PC-9 (cell line): ENCODE data around the gene SGMS1. TPM values are rescaled to one million over a fixed set of nuclear protein-coding genes. Genes with fewer than 3 reads are reported as not detected.
A peak's percentile ranks its signal among the peaks of the same experiment; 100 is the strongest.

Experiments
- BruUV-seq: library from RNA; stranded (reverse); fragments of 400-500 nt; replicated peaks from 2 replicates; lab custom pipeline; 2021; lab: Mats Ljungman, UMichigan
- CTCF ChIA-PET: fragments of 300-600 bp; sonication (Branson Sonifier 250); formaldehyde crosslinking; loops from one replicate; lab custom pipeline; 2022; ENCODE audit warnings: antibody characterized with exemption; lab: Charles Lee
- POLR2A ChIA-PET: fragments of 300-600 bp; sonication (Branson Sonifier 250); formaldehyde crosslinking; loops from one replicate; lab custom pipeline; 2022; ENCODE audit warnings: antibody characterized with exemption; ENCODE audit not compliant: unreplicated experiment; lab: Charles Lee
- DNase-seq, 2 experiments: peaks; one replicate each; pipeline versions ENCODE4 v3.0.0 to v3.0.0-alpha.2; 2015 to 2022; ENCODE audit warnings: mixed read lengths in 1 of 2
- H2AFZ ChIP-seq: fragments of 200-600 bp; sonication (generic); 2 replicates; pipeline ENCODE4 v1.8.1; 2017; ENCODE audit warnings: antibody characterized with exemption
- H3F3A ChIP-seq: fragments of 200-600 bp; sonication (generic); 2 replicates; pipeline ENCODE4 v1.8.1; 2017; ENCODE audit warnings: antibody characterized with exemption, mild to moderate bottlenecking, low read depth; ENCODE audit not compliant: insufficient read depth
- H3K27ac ChIP-seq: fragments of 200-600 bp; sonication (generic); 2 replicates; pipeline ENCODE4 v1.6.1; 2016; ENCODE audit warnings: mixed run types
- H3K27me3 ChIP-seq: fragments of 200-600 bp; sonication (generic); 2 replicates; pipeline ENCODE4 v1.6.1; 2016; ENCODE audit warnings: low read depth, mixed run types; ENCODE audit not compliant: insufficient read depth
- H3K36me3 ChIP-seq: fragments of 200-600 bp; sonication (generic); 2 replicates; pipeline ENCODE4 v1.6.1; 2016; ENCODE audit warnings: low read depth, mixed run types
- H3K4me1 ChIP-seq: fragments of 200-600 bp; sonication (generic); replicated peaks from 2 replicates; pipeline ENCODE4 v1.6.1; 2016; ENCODE audit warnings: mixed run types; ENCODE audit not compliant: insufficient read depth
- H3K4me2 ChIP-seq: fragments of 200-600 bp; sonication (generic); 2 replicates; pipeline ENCODE4 v1.6.1; 2017; ENCODE audit warnings: mixed run types
- H3K4me3 ChIP-seq: fragments of 200-600 bp; sonication (generic); 2 replicates; pipeline ENCODE4 v1.6.1; 2016; ENCODE audit warnings: mixed run types
- H3K79me2 ChIP-seq: fragments of 200-600 bp; sonication (generic); 2 replicates; pipeline ENCODE4 v1.6.1; 2017; ENCODE audit warnings: low read depth, mixed run types
- H3K9me2 ChIP-seq: fragments of 200-600 bp; sonication (generic); 2 replicates; pipeline ENCODE4 v1.8.1; 2017; ENCODE audit warnings: mild to moderate bottlenecking; ENCODE audit not compliant: insufficient read depth
- H3K9me3 ChIP-seq: fragments of 200-600 bp; sonication (generic); 2 replicates; pipeline ENCODE4 v1.8.1; 2016; ENCODE audit warnings: low read depth; ENCODE audit not compliant: insufficient read depth
- H4K20me1 ChIP-seq: fragments of 200-600 bp; sonication (generic); 2 replicates; pipeline ENCODE4 v1.8.1; 2017; ENCODE audit not compliant: insufficient read depth
- EZH2 ChIP-seq: fragments of 200-600 bp; sonication (generic); IDR thresholded peaks from 2 replicates; pipeline ENCODE4 v1.8.0; 2017; ENCODE audit warnings: antibody characterized with exemption, low read depth
- intact Hi-C: fragments of 100-400 bp; cut with micrococcal nuclease; formaldehyde crosslinking; loops from one replicate; pipeline ENCODE4 v1.10.0; 2022; ENCODE audit not compliant: unreplicated experiment
- total RNA-seq: library from RNA; stranded (reverse); gene quantifications from 2 replicates; pipeline ENCODE4 v1.2.3, GENCODE V29; 2021
- TF ChIP-seq, protein P1 (sequence below): fragments of 200-600 bp; sonication (generic); conservative IDR thresholded peaks from 2 replicates; pipeline ENCODE4 v1.6.1; 2017; ENCODE audit warnings: mixed run types, antibody characterized with exemption, mild to moderate bottlenecking, moderate library complexity

The SGMS1 gene
- total RNA-seq, 1 experiment from 2014 or later = 35.0 TPM

DNA sequence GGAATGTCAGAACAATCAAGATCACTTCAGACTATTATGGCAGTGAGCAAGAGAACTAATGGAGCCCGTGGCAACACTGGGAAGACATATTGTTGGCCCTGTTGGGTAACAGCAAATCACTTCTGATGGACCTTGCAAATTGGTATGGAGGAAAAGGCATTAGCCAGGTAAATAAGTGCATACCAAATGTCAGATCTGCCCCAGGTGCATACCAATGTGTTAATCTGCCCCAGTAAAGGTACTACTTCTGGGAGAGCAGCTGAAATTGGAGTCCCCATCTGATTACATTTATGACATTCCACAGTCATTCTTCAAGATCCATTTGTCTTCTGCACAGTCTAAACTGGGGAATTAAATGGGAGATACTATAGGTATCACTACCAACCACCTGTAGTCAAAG, 3.7 kb upstream of the SGMS1 start:
- TF ChIP-seq, protein P1, sequence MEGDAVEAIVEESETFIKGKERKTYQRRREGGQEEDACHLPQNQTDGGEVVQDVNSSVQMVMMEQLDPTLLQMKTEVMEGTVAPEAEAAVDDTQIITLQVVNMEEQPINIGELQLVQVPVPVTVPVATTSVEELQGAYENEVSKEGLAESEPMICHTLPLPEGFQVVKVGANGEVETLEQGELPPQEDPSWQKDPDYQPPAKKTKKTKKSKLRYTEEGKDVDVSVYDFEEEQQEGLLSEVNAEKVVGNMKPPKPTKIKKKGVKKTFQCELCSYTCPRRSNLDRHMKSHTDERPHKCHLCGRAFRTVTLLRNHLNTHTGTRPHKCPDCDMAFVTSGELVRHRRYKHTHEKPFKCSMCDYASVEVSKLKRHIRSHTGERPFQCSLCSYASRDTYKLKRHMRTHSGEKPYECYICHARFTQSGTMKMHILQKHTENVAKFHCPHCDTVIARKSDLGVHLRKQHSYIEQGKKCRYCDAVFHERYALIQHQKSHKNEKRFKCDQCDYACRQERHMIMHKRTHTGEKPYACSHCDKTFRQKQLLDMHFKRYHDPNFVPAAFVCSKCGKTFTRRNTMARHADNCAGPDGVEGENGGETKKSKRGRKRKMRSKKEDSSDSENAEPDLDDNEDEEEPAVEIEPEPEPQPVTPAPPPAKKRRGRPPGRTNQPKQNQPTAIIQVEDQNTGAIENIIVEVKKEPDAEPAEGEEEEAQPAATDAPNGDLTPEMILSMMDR = no peak
- no peak for TF ChIP-seq EZH2
- no peak overlapping the region for H3K4me2 ChIP-seq
- ChIA-PET CTCF (no interaction called here), POLR2A (no interaction called here)
- H3K9me3 ChIP-seq = no peaks in the 10 kb centered on the region
- H3K4me3 ChIP-seq = no peak overlapping the region
- no peaks in the 10 kb centered on the region for H3K36me3 ChIP-seq
- no TSS peak for BruUV-seq
- H3K27me3 ChIP-seq = no peaks in the 10 kb centered on the region
- no peak for DNase-seq
- H4K20me1 ChIP-seq = no peaks in the 10 kb centered on the region
- H3K27ac ChIP-seq = no peak overlapping the region
- H3K9me2 ChIP-seq = no peaks in the 10 kb centered on the region
- peaks cover 12% of the 10 kb centered on the region for H3K4me1 ChIP-seq
- peaks cover 21% of the 10 kb centered on the region for H3F3A ChIP-seq
- intact Hi-C loops = no loop called here
- H2AFZ ChIP-seq = no peak overlapping the region
- H3K79me2 ChIP-seq = peaks cover 20% of the 10 kb centered on the region

DNA sequence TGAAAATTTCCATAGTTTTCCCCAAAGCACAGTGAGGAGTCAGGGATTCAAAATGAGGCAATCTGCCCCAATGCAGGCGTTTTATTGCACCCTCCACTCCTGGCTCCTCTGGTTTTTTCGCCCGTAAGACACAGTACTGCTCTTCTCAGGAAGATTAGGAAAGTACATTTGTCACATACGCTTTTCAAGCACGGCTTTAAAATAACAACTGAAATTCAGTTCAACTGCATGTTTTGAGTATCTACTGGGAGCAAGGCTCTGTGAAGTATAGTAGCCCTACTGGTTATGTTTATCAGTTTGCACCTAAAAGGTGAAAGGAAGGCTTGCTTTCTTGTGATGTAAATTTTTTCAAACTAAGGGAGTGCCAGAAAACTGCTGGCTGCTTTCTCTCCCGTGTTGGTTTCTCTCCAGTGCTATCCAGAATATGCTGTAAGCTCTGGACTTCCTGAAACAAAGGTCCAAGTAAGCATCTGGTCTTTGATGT, 1.9 kb upstream of the SGMS1 start:
- Histone ChIP-seq H3K27ac (peak overlapping the region; percentile 89), H3K79me2 (peaks cover 34% of the 10 kb centered on the region), H3K9me3 (no peaks in the 10 kb centered on the region), H3K4me1 (peaks cover 23% of the 10 kb centered on the region), H4K20me1 (no peaks in the 10 kb centered on the region; the same call in 1 of the 2 replicates), H3K9me2 (no peaks in the 10 kb centered on the region), H3K36me3 (no peaks in the 10 kb centered on the region), H2AFZ (peak overlapping the region; percentile 85), H3K4me2 (peak overlapping the region; percentile 99), H3K4me3 (peak overlapping the region; percentile 67), H3K27me3 (no peaks in the 10 kb centered on the region), H3F3A (peaks cover 30% of the 10 kb centered on the region)
- intact Hi-C loops = no loop called here
- no peak for DNase-seq
- no peak for TF ChIP-seq EZH2
- TF ChIP-seq, protein P1 = no peak
- CTCF ChIA-PET = interaction anchor here (0.7 kb wide), 1 partner anchor 88 kb away, joined by 3 read pairs; no protein-coding TSS in a partner anchor
- BruUV-seq = no TSS peak
- POLR2A ChIA-PET = interaction anchor here (0.6 kb wide), 1 partner anchor 202 kb away, joined by 5 read pairs; no protein-coding TSS in a partner anchor

DNA sequence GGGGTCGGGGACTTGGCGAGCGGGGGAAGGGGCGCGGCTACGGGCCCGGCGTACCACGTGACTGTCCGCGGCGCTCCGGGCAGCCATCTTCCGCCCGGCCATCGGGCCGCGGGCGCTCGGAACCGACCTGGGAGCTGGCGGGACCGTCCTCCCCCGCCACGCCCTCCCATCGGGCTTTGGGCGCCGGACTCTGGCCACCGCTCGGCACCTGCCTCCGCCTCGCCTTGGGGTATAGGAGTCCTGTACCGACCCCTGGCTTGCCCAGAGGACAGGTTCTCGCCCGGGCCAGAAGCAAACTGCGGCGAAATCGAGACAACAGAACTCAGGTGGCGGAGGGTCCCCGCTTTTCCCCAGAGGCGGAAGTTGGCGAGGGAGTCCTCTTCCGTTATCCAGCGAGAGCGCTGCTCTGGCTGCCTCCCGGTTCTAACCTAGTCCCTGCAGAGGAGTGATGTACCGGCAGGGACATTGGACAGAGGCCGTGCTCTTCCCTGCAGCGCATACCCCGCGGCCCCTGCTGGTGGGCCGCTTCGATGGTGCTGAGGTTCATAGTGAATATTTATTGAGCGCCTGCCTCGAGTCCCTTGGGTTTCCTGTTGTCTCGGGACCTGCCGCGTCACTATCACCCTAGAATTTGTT, 1.2 kb upstream of the SGMS1 start:
- peaks cover 29% of the 10 kb centered on the region for H3K4me1 ChIP-seq
- no peaks in the 10 kb centered on the region for H3K9me3 ChIP-seq
- no peaks in the 10 kb centered on the region for H3K27me3 ChIP-seq
- no peaks in the 10 kb centered on the region for H3K36me3 ChIP-seq
- H3K4me3 ChIP-seq = peak overlapping the region; percentile 67
- peaks cover 41% of the 10 kb centered on the region for H3K79me2 ChIP-seq
- H3K27ac ChIP-seq = peak overlapping the region; percentile 89
- BruUV-seq = TSS peak; percentile 63
- no peaks in the 10 kb centered on the region for H3K9me2 ChIP-seq
- DNase-seq = peak; percentile 65 to 70
- TF ChIP-seq, protein P1 = peak; percentile 65
- no peak for TF ChIP-seq EZH2
- intact Hi-C loops = loop anchor here (1.0 to 5.0 kb wide), 5 partner anchors 45 to 348 kb away; no protein-coding TSS in a partner anchor
- peak overlapping the region; percentile 85 for H2AFZ ChIP-seq
- H4K20me1 ChIP-seq = no peaks in the 10 kb centered on the region; the same call in 1 of the 2 replicates
- H3K4me2 ChIP-seq = peak overlapping the region; percentile 99
- ChIA-PET CTCF (interaction anchor here (0.6 to 1.0 kb wide), 2 partner anchors 29 to 47 kb away, joined by 4 to 5 read pairs; no protein-coding TSS in a partner anchor), POLR2A (interaction anchor here (0.6 to 1.0 kb wide), 3 partner anchors 47 to 250 kb away, joined by 3 to 6 read pairs (median 3); no protein-coding TSS in a partner anchor)
- H3F3A ChIP-seq = peaks cover 30% of the 10 kb centered on the region
